ENCODE measurements around the gene SCCPDH.
"Not testable (repeated sequence)": the region's sequence is repeated elsewhere in the genome, so short reads cannot be mapped to it uniquely, and the experiment has no call there.

The SCCPDH gene

DNA sequence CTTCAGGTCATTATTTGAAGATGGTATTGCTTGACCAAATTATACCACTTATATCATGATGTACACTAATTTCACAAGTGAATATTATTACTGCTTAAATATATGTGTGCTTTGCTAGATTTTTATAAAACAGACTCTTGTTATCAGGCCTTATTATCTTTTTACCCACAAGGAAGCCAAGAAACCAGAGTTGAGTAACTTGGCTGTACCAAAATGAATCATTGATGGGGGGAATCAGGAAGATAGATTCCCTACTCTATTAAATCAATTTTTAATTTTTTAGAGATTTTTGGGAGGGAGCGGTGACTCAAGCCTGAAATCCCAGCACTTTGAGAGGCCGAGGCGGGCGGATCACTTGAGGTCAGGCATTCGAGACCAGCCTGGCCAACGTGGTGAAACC lies 16.0 kb upstream of the SCCPDH start:
- DNase-seq: no peak

DNA sequence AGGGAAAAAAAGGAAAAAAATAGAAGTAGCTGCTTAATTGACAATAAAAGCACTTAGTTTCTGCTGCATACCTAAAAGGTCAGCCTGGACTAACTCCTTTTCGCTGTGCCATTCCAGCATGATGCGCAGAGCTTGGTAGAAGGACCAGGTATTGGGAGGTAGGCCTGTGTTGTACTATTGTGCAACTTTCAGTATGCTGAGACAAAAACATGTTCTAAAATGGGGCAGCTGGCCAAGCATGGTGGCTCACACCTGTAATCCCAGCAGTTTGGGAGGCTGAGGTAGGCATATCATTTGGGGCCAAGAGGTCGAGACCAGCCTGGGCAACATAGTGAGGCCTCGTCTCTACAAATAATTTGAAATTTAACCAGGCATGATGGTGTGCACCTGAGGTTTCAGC lies 15.0 kb upstream of the SCCPDH start:
- DNase-seq: no peak

DNA sequence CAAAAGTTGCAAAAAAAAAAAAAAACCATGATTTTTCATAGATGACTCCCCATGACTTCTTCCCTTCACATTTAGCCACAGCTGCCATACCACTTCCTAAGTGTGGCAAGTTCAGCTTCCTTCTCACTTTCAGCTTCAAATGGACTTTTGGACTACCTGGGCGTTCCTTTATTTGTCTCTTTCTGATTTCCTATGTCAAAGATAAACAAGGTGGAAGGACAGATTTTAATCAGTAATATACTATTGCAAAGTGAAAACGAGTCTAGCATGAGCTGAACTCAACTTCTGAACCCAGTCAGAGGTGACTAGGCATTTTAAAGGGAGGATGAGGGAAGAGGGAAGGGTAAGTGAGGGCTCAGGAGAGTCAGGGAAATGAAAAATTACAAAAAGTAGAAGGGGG lies 14.4 kb upstream of the SCCPDH start:
- DNase-seq: no peak

DNA sequence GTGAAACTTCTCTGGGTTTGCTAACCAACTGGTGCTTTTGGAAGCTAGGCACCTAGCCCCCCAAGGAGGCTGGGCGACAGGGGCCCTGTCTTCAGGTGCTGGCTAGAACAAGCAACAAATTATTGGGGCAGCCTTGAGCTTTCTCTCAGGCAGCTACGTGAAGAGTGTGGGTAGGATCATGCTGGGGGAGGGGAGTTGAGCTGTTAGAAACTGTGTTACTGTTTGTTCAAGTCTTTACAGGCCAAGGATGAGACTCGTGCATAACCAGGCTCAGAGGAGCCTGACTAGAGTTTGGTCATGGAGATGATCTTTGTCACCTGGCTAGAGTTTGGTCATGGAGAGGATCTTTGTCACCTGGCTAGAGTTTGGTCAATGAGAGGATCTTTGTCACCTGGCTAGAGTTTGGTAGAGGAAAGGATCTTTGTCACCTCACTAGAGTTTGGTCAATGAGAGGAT lies 12.6 kb upstream of the SCCPDH start:
- DNase-seq: no peak

DNA sequence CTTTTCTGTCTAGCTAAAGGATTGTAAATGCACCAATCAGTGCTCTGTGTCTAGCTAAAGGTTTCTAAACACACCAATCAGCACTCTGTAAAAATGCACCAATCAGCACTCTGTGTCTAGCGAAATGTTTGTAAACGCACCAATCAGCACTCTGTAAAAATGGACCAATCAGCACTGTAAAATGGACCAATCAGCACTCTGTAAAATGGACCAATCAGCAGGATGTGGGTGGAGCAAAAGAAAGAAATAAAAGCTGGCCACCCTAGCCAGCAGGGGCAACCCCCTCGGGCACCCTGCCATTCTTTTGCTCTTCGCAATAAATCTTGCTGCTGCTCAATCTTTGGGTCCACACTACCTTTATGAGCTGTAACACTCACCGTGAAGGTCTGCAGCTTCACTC lies 11.8 kb upstream of the SCCPDH start:
- not testable (repeated sequence) for DNase-seq

DNA sequence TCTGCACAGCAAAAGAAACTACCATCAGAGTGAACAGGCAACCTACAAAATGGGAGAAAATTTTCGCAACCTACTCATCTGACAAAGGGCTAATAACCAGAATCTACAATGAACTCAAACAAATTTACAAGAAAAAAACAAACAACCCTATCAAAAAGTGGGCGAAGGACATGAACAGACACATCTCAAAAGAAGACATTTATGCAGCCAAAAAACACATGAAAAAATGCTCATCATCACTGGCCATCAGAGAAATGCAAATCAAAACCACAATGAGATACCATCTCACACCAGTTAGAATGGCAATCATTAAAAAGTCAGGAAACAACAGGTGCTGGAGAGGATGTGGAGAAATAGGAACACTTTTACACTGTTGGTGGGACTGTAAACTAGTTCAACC lies 4.8 kb upstream of the SCCPDH start:
- not testable (repeated sequence) for DNase-seq

DNA sequence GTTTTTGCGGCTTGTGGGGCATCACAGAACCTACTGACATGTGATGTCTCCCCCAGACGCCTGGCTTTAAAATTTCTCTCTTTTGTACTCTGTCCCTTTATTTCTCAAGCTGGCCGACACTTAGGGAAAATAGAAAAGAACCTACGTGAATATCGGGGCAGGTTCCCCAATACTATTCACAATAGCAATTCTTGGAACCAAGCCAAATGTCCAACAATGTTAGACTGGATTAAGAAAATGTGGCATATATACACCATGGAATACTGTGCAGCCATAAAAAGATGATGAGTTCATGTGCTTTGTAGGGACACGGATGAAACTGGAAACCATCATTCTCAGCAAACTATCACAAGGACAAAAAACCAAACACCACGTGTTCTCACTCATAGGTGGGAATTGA lies 3.4 kb upstream of the SCCPDH start:
- not testable (repeated sequence) for DNase-seq

DNA sequence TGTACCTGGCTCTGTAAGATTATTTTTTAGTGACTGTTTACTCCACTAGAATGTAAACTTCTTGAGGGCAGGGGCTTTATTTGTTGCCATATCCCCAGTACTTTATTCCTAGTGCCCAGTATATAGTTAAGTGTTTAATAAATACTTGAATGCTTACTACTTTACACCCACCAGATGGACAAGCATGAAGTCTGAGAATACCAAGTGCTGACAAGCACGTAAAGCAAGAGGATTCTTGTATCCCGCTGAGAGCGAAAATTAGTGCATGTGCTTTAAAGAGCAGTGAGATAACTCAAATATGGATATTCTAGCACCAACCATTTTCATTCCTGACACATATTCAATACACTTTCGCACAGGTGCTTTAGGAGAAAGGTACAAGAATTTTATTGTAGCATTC lies 1.5 kb upstream of the SCCPDH start:
- no peak for DNase-seq

DNA sequence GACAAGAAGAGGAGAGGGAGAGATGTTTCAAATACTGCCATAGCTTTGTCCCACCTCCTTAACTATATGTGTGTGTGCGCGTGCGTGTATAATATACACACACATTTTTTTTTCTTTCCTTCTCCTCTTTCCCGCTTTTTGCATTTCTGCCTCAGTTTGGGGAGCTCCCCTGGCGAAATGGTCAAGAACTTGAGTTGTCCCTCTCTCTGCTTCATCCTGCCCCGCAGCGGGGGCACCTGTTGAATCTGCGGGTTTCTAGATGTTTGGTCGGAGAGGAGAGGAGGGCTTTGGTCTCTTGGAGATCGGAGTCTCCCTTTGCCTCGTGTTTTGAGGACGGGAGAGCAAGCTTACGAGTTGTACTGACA lies 504 bp downstream of the SCCPDH start:
- DNase-seq: no peak

DNA sequence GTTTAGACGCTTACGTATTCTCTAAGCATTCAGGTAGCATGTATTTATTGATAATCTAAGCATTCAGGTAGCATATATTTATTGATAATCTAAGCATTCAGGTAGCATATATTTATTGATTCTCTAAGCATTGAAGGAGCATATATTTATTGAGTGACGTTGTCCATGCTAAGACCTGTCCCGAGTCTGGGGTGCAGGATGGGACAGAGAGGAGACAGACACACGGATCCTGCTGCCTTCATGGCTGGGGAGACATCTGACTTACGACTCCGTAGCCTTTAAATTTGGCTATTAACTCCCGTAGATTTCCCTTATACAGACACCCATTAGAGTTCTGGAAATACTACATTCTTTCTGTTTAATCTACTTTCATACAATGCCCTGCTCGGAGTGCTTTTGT lies 982 bp downstream of the SCCPDH start:
- DNase-seq: no peak

DNA sequence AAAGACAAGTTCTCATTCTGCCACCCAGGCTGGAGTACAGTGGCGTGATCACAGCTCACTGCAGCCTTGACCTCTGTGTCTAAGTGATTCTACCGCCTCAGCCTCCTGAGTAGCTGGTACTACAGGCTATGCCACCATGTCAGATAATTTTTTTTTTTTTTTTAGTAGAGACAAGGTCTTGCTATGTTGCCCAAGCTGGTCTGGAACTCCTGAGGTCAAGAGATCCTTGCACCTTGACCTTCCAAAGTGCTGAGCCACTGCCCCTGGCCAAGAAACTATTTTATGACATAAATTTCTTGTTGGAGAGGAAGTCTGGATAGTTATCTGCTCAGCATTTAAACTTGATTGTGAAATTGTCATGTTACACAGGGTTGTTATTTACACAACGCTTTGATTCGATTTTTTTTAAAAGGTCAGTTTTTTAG lies 2.1 kb downstream of the SCCPDH start:
- DNase-seq: no peak

DNA sequence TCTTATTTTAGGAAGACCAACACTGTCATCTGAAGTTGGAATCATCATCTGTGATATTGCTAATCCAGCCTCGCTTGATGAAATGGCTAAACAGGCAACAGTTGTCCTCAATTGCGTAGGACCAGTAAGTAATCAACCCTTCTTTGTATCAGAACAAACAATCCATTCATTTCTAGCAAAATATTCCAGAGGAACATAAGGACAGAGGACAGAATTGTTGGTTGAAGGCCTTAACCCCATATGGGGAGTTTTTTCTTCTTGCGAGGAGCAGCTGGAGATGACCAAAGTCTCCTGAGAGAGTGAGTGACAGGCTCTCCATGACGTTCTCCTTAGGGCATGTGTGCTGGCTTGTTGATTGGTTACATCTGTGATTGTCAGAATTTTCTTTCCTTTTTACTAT lies 2.7 kb downstream of the SCCPDH start:
- no peak for DNase-seq

DNA sequence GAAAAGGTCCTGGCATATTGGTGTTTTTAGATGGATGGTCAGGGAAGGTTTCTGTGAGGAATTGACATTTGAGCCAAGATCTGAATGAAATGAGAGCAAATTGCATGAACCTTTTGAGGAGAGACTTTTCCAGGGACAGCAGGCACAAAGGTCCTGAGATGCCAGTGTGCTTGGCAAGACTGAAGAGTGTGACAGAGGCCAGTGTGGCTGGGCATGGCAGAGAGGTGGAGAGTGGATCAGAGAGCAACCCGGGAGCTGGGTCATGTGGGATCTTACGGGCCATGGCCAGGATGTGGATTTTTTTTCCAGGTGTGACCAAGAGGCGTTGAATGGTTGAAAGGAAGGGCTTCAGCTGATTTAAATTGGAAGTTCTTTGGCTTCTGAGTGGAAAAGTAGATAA lies 3.4 kb downstream of the SCCPDH start:
- no peak for DNase-seq

DNA sequence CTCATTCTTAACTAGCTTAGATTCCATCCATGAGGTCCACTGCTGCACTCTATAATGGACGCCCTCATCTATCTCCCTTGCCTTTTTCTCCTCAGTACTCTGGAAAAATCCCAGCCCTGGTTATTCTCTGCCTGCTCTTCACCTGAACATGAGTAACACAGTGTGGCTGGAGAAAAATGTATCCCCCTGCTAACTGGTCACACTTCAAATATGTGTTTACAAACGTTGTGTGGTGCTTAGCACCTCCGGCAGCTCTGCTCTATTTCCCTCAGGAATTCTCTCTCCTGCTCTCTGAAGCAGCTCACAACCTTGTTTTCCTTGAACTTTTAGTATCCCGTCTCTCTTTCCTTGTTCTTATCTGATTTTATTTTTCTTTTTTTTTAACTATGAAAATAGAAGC lies 4.1 kb downstream of the SCCPDH start:
- DNase-seq: no peak

DNA sequence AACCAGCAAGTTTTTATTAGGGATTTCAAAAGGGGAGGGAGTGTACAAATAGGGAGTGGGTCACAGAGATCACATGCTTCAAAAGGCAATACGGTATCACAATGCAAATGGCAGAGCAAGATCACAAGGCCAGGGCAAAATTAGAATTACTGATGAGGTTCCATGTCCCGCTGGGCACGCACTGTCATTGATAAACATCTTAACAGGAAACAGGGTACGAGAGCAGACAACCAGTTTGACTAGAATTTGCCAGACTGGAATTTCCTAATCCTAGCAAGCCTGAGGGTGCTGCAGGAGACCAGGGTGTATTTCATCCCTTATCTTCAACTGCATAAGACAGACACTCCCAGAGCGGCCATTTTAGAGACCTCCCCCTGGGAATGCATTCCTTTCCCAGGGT lies 4.8 kb downstream of the SCCPDH start:
- not testable (repeated sequence) for DNase-seq

DNA sequence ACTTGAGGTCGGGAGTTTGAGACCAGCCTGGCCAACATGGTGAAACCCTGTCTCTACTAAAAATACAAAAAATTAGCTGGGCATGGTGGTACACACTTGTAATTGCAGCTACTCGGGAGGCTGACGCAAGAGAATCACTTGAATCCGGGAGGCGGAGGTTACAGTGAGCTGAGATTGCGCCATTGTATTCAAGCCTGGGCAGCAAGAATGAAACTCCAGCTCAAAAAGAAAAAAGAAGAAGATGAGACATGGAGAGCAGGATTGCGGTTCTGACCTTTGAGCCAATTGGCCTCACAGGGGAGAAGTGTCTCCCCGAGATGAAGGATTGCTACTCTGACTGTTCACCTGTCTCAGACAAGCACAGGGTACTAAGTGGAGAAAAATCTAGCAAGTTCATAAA lies 6.6 kb downstream of the SCCPDH start:
- DNase-seq: no peak

DNA sequence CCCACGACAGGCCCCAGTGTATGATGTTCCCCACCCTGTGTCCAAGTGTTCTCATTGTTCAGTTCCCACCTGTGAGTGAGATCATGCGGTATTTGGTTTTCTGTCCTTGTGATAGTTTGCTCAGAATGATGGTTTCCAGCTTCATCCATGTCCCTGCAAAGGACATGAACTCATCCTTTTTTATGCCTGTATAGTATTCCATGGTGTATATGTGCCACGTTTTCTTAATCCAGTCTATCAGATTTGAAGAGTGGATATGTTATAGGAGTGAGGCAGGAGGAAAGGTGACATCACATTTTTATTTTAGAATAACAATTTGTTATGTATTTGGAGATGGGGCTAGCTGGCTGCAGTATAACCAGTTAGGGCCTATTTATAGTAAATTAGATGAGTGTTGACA lies 7.7 kb downstream of the SCCPDH start:
- not testable (repeated sequence) for DNase-seq

DNA sequence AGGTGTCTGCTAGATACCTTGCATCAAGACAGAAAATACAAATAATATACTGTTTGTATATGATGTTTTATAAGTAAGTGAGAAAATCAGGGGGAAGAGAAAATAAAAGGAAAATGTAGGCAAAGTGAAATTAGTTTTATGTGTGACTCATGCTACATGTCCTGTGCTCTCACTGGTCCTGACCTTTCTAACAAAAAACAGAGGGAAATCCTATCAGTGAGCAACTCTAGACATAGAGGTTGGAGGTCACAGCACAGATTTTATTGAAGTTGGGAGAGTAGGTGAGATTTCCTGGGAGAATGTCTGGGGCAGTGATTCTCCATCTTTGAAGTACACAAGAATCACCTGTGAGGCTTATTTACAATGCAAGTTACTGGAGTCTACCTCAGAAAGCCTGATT lies 9.5 kb downstream of the SCCPDH start:
- no peak for DNase-seq

DNA sequence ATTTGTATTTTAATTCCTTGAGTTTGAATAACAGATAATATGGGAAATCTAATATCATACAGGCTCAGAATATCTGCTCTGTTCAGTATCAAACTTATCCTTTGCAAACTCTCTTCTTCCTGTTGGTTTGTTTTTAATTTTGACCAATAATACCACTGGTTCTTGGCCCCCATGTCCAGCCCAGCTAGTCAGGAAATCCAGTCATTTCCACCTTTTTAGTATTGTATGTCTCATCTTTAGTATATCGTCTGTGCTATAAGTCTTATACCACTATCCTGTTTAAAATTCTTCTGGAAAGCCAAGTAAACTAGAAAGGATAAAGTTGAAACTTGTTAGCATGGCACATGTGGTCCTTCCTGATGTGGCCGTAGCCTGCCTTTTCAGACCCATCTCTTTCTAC lies 10.7 kb downstream of the SCCPDH start:
- DNase-seq: no peak

DNA sequence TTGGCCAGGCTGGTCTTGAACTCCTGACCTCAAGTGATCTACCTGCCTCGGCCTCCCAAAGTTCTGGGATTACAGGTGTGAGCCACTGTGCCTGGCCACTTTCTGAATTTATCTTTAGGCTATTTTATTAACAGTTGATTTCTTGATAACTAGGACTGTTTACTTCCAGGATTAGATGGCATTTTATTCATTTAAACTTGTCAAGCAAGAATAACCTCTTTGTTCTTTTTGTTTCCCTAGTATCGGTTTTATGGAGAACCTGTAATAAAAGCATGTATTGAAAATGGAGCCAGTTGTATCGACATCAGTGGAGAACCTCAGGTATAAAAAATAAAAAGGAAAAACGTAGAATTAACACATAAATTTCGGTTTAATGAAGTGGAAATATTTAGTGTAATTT lies 11.5 kb downstream of the SCCPDH start:
- no peak for DNase-seq

DNA sequence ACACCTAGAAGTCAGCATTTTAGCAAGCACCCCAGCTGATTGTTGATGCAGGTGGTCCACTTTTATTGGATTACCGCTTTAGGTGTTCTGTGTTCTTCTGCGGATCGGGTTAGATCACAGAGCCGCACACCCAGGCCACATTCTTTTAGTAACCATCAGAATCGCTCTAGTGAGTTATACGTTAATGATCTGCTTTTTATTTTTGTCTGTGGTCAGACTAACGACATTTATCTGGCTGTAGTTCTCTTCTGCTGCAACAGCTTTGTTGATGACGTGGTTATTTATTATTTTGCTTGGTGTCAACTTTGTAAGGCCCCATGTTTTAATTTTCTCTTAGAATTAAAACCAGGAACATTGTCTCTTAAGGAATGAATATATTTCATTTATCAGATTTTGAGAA lies 18.2 kb downstream of the SCCPDH start:
- no peak for DNase-seq

DNA sequence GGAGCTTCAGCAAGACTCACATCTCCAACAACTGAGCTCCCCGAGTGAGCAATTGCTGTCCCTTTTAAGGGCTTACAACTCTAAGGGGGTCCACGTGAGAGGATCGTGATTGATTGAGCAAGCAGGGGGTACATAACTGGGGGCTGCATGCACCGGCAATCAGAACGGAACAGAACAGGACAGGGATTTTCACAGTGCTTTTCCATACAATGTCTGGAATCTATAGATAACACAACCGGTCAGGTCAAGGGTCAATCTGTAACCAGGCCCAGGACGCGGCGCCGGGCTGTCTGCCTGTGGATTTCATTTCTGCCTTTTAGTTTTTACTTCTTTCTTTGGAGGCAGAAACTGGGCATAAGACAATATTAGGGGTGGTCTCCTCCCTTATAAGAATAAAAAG lies 21.9 kb downstream of the SCCPDH start:
- not testable (repeated sequence) for DNase-seq

DNA sequence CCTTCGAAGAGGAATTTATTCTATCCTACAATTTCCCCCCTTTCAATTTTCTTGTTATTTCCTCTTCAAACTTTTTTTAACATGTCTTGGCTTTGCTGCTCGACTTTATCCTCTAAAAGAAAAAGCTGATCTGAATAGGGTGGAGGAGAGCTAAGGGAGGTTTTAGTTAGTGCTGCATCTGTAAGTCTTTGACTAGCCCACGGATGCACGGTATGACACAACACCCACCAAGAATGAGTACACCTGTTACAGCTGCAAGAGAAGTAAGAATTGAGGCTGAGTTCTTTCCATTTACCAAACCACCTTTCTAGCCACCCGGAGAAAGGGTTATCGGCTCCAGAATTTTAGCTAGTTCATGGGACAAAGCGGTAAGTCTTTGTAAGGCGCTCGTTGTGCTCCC lies 23.8 kb downstream of the SCCPDH start:
- DNase-seq: no peak

DNA sequence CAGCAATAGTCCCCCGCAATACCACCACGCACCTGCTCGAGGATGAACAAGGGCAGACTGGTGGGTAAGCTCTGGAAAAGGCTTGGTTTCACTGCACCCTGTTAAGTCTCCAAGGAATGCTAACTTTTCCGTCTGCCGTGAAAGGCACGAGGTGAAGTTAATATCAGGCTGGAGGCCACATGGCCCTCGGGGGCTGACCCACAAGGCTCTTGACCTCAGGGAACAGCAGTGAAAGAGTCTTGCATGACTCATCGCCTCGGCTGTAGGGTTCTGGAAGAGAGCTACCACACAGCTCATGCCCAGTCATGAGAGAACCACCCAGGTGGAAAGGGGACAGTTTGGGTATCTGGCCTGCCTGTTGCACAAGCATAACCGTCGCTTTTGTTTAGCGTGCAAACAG lies 24.7 kb downstream of the SCCPDH start:
- DNase-seq: no peak

DNA sequence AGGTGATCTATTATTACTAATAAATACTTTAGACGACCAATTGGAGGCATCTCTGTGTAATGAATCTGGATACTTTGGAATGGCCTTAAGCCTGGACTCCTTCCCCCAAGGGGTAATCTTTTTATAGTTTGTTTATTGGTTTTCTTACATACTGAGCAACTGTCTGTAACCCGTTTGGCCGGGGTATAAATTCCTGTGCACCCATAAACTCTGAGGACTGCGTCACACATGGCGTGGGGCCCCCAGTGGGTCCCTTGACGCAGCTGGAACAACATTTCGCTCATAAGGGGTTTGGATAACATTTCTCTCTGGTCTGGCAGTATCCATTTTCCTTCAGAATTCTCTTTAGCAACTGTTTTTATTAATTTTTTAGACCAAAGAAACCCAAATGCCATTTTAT lies 26.5 kb downstream of the SCCPDH start:
- DNase-seq: no peak
